Measurements from ENCODE around the gene IL3.

DNA sequence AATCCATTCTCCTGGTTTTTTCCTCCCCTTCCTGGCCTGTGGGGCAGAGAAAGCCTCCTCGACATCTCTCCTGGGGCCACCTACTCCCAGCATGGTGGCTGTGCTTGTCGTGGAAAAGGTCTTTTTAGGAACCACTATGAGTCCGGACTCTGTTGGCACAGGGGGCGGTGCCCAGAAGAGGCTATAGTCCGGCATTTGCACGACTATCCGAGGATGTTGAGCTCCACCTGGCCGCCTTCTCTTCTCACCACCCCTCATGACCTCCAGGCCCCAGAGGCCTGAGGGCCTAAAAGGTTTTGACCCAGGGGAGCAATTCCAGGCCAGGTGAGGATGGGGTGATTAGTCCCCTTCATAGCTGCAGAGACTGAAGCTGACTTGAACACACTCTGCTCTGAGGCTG, 27.2 kb downstream of the IL3 start:
- no peak for TF ChIP-seq EZH2 (IDR thresholded peaks at IDR 0.05; ENCODE audit: insufficient read depth, poor library complexity, severe bottlenecking)
- TF ChIP-seq EZH2phosphoT487 (IDR thresholded peaks at IDR 0.05; ENCODE audit: insufficient read depth, low read depth), result no peak
